DOHH2 (cell line): ENCODE measurements around the gene AGBL5.

Experiments used
- H3F3A ChIP-seq: fragments of 200-600 bp; sonication (generic), shearing (Covaris generic); 2 replicates; pipeline ENCODE4 v1.6.0; 2016; ENCODE audit warnings: antibody characterized with exemption, mild to moderate bottlenecking; ENCODE audit not compliant: control insufficient read depth, insufficient read depth
- H3K27ac ChIP-seq: fragments of 200-600 bp; sonication (generic); 2 replicates; pipeline ENCODE4 v1.5.1; 2014; ENCODE audit warnings: low read depth, mild to moderate bottlenecking, low read length, moderate library complexity
- H3K27me3 ChIP-seq: fragments of 200-600 bp; sonication (generic); 2 replicates; pipeline ENCODE4 v1.6.1; 2014; ENCODE audit warnings: mild to moderate bottlenecking, low read length, mixed read lengths; ENCODE audit not compliant: control insufficient read depth
- H3K36me3 ChIP-seq: fragments of 200-600 bp; sonication (generic); 2 replicates; pipeline ENCODE4 v1.6.1; 2014; ENCODE audit warnings: mild to moderate bottlenecking, low read length, moderate library complexity, mixed read lengths; ENCODE audit not compliant: control insufficient read depth
- H3K4me1 ChIP-seq: fragments of 200-600 bp; sonication (generic); 2 replicates; pipeline ENCODE4 v1.6.1; 2014; ENCODE audit warnings: mild to moderate bottlenecking, low read length, mixed read lengths; ENCODE audit not compliant: control insufficient read depth
- H3K4me2 ChIP-seq: fragments of 200-600 bp; sonication (generic); 2 replicates; pipeline ENCODE4 v1.6.0; 2014; ENCODE audit warnings: mild to moderate bottlenecking, low read length, moderate library complexity
- H3K4me3 ChIP-seq: fragments of 200-600 bp; sonication (generic); 2 replicates; pipeline ENCODE4 v1.5.1; 2014; ENCODE audit warnings: mild to moderate bottlenecking, low read length, mixed read lengths
- H3K79me2 ChIP-seq: fragments of 200-600 bp; sonication (generic); 2 replicates; pipeline ENCODE4 v1.6.1; 2014; ENCODE audit warnings: mild to moderate bottlenecking, low read length, mixed read lengths; ENCODE audit not compliant: control insufficient read depth
- H3K9me2 ChIP-seq: fragments of 200-600 bp; sonication (generic); replicated peaks from 2 replicates; pipeline ENCODE4 v1.6.1; 2014; ENCODE audit warnings: mild to moderate bottlenecking, low read length, mixed read lengths; ENCODE audit not compliant: control insufficient read depth
- H3K9me3 ChIP-seq: fragments of 200-600 bp; sonication (generic); 2 replicates; pipeline ENCODE4 v1.6.1; 2014; ENCODE audit warnings: antibody characterized with exemption, low read length, mixed read lengths; ENCODE audit not compliant: control insufficient read depth, insufficient read depth
- H4K20me1 ChIP-seq: fragments of 200-600 bp; sonication (generic); 2 replicates; pipeline ENCODE4 v1.6.0; 2014; ENCODE audit warnings: low read depth, mild to moderate bottlenecking, antibody characterized with exemption, low read length, moderate library complexity; ENCODE audit not compliant: control insufficient read depth, insufficient read depth
- CTCF ChIP-seq: fragments of 200-600 bp; sonication (generic); IDR thresholded peaks from one replicate; pipeline ENCODE4 v1.5.1; 2014; ENCODE audit warnings: antibody characterized with exemption, mild to moderate bottlenecking, low read depth, low read length; ENCODE audit not compliant: poor library complexity, severe bottlenecking
- EZH2phosphoT487 ChIP-seq: fragments of 200-600 bp; sonication (generic); IDR thresholded peaks from 2 replicates; pipeline ENCODE4 v1.6.1; 2017; ENCODE audit warnings: borderline replicate concordance, mild to moderate bottlenecking, antibody characterized with exemption, low read length, moderate library complexity, mixed read lengths

AGBL5 gene

GRCh38 chr2:27081984-27082772 is 30.7 kb downstream of the AGBL5 start:
- no peaks in the 10 kb centered on the region for H3K9me2 ChIP-seq
- TF ChIP-seq CTCF (no peak), EZH2phosphoT487 (no peak)
- H3K4me1 ChIP-seq = peaks cover 50% of the 10 kb centered on the region
- no peaks in the 10 kb centered on the region for H3K36me3 ChIP-seq
- H3F3A ChIP-seq = no peaks in the 10 kb centered on the region; the same call in 1 of the 2 replicates
- no peaks in the 10 kb centered on the region for H4K20me1 ChIP-seq
- peak overlapping the region; percentile 70 for H3K4me3 ChIP-seq
- peak overlapping the region; percentile 76 for H3K27ac ChIP-seq
- H3K4me2 ChIP-seq = peak overlapping the region; percentile 93
- H3K79me2 ChIP-seq = no peaks in the 10 kb centered on the region
- H3K27me3 ChIP-seq = no peaks in the 10 kb centered on the region
- no peaks in the 10 kb centered on the region for H3K9me3 ChIP-seq

GRCh38 chr2:27082773-27083409 is 31.4 kb downstream of the AGBL5 start:
- H3K9me2 ChIP-seq = no peaks in the 10 kb centered on the region
- no peaks in the 10 kb centered on the region for H4K20me1 ChIP-seq
- H3K79me2 ChIP-seq = no peaks in the 10 kb centered on the region
- H3K9me3 ChIP-seq = no peaks in the 10 kb centered on the region
- no peak overlapping the region for H3K4me2 ChIP-seq
- no peaks in the 10 kb centered on the region; the same call in 1 of the 2 replicates for H3F3A ChIP-seq
- no peaks in the 10 kb centered on the region for H3K27me3 ChIP-seq
- peaks cover 49% of the 10 kb centered on the region for H3K4me1 ChIP-seq
- TF ChIP-seq CTCF (no peak), EZH2phosphoT487 (no peak)
- no peak overlapping the region for H3K4me3 ChIP-seq
- H3K27ac ChIP-seq = no peak overlapping the region
- no peaks in the 10 kb centered on the region for H3K36me3 ChIP-seq

GRCh38 chr2:27083410-27084296 is 32.2 kb downstream of the AGBL5 start:
- Histone ChIP-seq H3K4me2 (no peak overlapping the region), H4K20me1 (no peaks in the 10 kb centered on the region), H3K4me1 (peaks cover 42% of the 10 kb centered on the region), H3K27ac (no peak overlapping the region), H3K79me2 (no peaks in the 10 kb centered on the region), H3K4me3 (no peak overlapping the region), H3K36me3 (no peaks in the 10 kb centered on the region), H3K27me3 (no peaks in the 10 kb centered on the region), H3K9me3 (no peaks in the 10 kb centered on the region), H3F3A (no peaks in the 10 kb centered on the region; the same call in 1 of the 2 replicates), H3K9me2 (no peaks in the 10 kb centered on the region)
- TF ChIP-seq CTCF = no peak
